Naive thymus-derived CD4-positive, alpha-beta T cell (primary cell): ENCODE data around the gene SLC17A8. TPM values are rescaled to one million over a fixed set of nuclear protein-coding genes. Genes with fewer than 3 reads are reported as not detected.
"Not testable (repeated sequence)": the region's sequence is repeated elsewhere in the genome, so short reads cannot be mapped to it uniquely, and the experiment has no call there.

Experiments
- ATAC-seq: fragments of 150-1000 bp; cut with Tn5 transposase; 2 replicates; pipeline ENCODE4 v1.10.0; 2021; ENCODE audit warnings: mild to moderate bottlenecking, moderate library complexity
- CTCF ChIA-PET: fragments of 350-600 bp; sonication (Branson Sonifier 250); formaldehyde crosslinking; loops from one replicate; lab custom pipeline; 2021; ENCODE audit warnings: antibody characterized with exemption; lab: Charles Lee
- POLR2A ChIA-PET: fragments of 350-600 bp; sonication (Branson Sonifier 250); formaldehyde crosslinking; loops from one replicate; lab custom pipeline; 2021; ENCODE audit warnings: antibody characterized with exemption, inconsistent platforms; lab: Charles Lee
- DNase-seq, 9 donors: peaks; one replicate each; pipeline versions ENCODE4 v3.0.0 to v3.0.0-alpha.2; 2020 to 2022; ENCODE audit warnings: mixed read lengths in 1 of 9
- H3K27ac ChIP-seq: one replicate; pipeline ENCODE4 v1.7.0; 2013; ENCODE audit warnings: mild to moderate bottlenecking, low read depth, low read length, moderate library complexity
- H3K27me3 ChIP-seq, 2 donors: one replicate each; pipeline ENCODE4 v1.7.0; 2013; ENCODE audit warnings: low read length in 2 of 2, mild to moderate bottlenecking in 2 of 2, moderate library complexity in 2 of 2; ENCODE audit not compliant: control insufficient read depth in 2 of 2, insufficient read depth in 2 of 2
- H3K36me3 ChIP-seq, 3 experiments: 1 replicate in 2 of 3; 2 replicates in 1 of 3; pipeline ENCODE4 v1.7.0; 2013; ENCODE audit warnings: low read length in 3 of 3, mild to moderate bottlenecking in 3 of 3, moderate library complexity in 1 of 3; ENCODE audit not compliant: insufficient read depth in 3 of 3, control insufficient read depth in 2 of 3
- H3K4me1 ChIP-seq, 2 donors: one replicate each; pipeline ENCODE4 v1.7.0; 2013; ENCODE audit warnings: low read length in 2 of 2, mild to moderate bottlenecking in 2 of 2, moderate library complexity in 1 of 2; ENCODE audit not compliant: control insufficient read depth in 2 of 2, insufficient read depth in 2 of 2
- H3K4me3 ChIP-seq: 2 replicates; pipeline ENCODE4 v1.7.0; 2013; ENCODE audit warnings: mild to moderate bottlenecking, low read length
- H3K9me3 ChIP-seq, 3 experiments: 1 replicate in 2 of 3; 2 replicates in 1 of 3; pipeline ENCODE4 v1.7.0; 2013; ENCODE audit warnings: low read length in 3 of 3; ENCODE audit not compliant: control insufficient read depth in 2 of 3
- H3K27ac Mint-ChIP-seq, 9 donors: one replicate each; pipeline ENCODE4 v1.8.0; 2020 to 2022; ENCODE audit warnings: mixed read lengths in 9 of 9, mild to moderate bottlenecking in 8 of 9, moderate library complexity in 5 of 9, inconsistent platforms in 2 of 9
- H3K27me3 Mint-ChIP-seq, 5 donors: one replicate each; pipeline ENCODE4 v1.8.0; 2021 to 2022; ENCODE audit warnings: mixed read lengths in 5 of 5, mild to moderate bottlenecking in 1 of 5
- H3K36me3 Mint-ChIP-seq, 5 donors: one replicate each; pipeline ENCODE4 v1.8.0; 2020 to 2022; ENCODE audit warnings: mixed read lengths in 5 of 5, mild to moderate bottlenecking in 3 of 5, inconsistent platforms in 1 of 5
- H3K4me1 Mint-ChIP-seq, 7 donors: one replicate each; pipeline ENCODE4 v1.8.0; 2020 to 2022; ENCODE audit warnings: mixed read lengths in 7 of 7, mild to moderate bottlenecking in 3 of 7, inconsistent platforms in 1 of 7
- H3K4me3 Mint-ChIP-seq, 10 donors: one replicate each; pipeline ENCODE4 v1.8.0; 2020 to 2022; ENCODE audit warnings: mild to moderate bottlenecking in 10 of 10, mixed read lengths in 10 of 10, moderate library complexity in 6 of 10, inconsistent platforms in 2 of 10
- H3K9me3 Mint-ChIP-seq, 11 donors: one replicate each; pipeline ENCODE4 v1.8.0; 2020 to 2022; ENCODE audit warnings: mixed read lengths in 11 of 11, mild to moderate bottlenecking in 4 of 11, inconsistent platforms in 1 of 11, moderate library complexity in 1 of 11
- intact Hi-C, 2 donors: fragments of 100-400 bp; cut with micrococcal nuclease; formaldehyde crosslinking; loops; one replicate each; pipeline ENCODE4 v1.15.1; 2023
- polyA plus RNA-seq, 2 donors: library from polyadenylated mRNA; unstranded; fragments of 300-500 nt; fragmentation: Illumina TruSeq; gene quantifications; one replicate each; pipeline ENCODE4 v1.2.3, GENCODE V29; 2021
- total RNA-seq, 6 experiments: library from RNA in 5 of 6; stranded (reverse) in 5 of 6; gene quantifications; 1 replicate in 5 of 6; 2 replicates in 1 of 6; pipeline ENCODE4 v1.2.3 and lab custom pipeline; 2021 to 2026

The SLC17A8 gene
- total and polyA plus RNA-seq, 7 experiments from 2014 or later = not detected

DNA sequence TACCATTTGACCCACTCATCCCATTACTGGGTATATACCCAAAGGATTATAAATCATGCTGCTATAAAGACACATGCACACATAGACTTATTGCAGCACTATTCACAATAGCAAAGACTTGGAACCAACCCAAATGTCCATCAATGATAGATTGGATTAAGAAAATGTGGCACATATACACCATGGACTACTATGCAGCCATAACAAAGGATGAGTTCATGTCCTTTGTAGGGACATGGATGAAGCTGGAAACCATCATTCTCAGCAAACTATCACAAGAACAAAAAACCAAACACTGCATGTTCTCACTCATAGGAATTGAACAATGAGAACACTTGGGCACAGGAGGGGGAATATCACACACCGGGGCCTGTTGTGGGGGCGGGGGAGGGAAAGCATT lies 14.0 kb upstream of the SLC17A8 start:
- intact Hi-C loops, H3K27me3 ChIP-seq, H3K4me3 Mint-ChIP-seq, H3K4me3 ChIP-seq, ATAC-seq, H3K27ac Mint-ChIP-seq, POLR2A ChIA-PET, H3K27me3 Mint-ChIP-seq, H3K27ac ChIP-seq, H3K9me3 ChIP-seq, H3K4me1 ChIP-seq, H3K36me3 ChIP-seq, H3K9me3 Mint-ChIP-seq, H3K4me1 Mint-ChIP-seq, CTCF ChIA-PET, DNase-seq: not testable (repeated sequence)
- peaks cover 10 to 20% (median 11%) of the 10 kb centered on the region in 5 donors for H3K36me3 Mint-ChIP-seq

DNA sequence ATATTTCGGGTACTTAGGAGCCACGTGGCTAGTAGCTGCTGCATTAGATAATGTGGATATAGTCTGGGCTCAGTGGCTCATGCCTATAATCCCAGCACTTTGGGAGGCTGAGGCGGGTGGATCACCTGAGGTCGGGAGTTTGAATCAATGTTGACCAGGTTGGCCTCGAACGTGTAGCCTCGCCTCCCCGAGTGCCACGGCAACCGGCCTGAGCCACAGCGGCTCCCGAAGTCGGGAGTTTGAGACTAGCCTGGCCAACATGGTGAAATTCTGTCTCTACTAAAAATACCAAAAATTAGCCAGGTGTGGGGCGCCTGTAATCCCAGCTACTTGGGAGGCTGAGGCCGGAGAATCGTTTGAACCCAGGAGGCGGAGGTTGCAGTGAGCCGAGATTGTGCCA lies 12.5 kb upstream of the SLC17A8 start:
- H3K4me3 ChIP-seq, H3K9me3 Mint-ChIP-seq, H3K27me3 ChIP-seq, intact Hi-C loops, H3K4me1 Mint-ChIP-seq, ATAC-seq, H3K4me1 ChIP-seq, H3K9me3 ChIP-seq, H3K36me3 ChIP-seq, H3K27me3 Mint-ChIP-seq, H3K4me3 Mint-ChIP-seq, H3K27ac ChIP-seq, H3K27ac Mint-ChIP-seq, DNase-seq, CTCF ChIA-PET: not testable (repeated sequence)
- H3K36me3 Mint-ChIP-seq = peaks cover 3 to 11% (median 7%) of the 10 kb centered on the region in 5 donors
- POLR2A ChIA-PET = interaction anchor here (0.6 kb wide), 1 partner anchor 1641 kb away, joined by 3 read pairs; no protein-coding TSS in a partner anchor

DNA sequence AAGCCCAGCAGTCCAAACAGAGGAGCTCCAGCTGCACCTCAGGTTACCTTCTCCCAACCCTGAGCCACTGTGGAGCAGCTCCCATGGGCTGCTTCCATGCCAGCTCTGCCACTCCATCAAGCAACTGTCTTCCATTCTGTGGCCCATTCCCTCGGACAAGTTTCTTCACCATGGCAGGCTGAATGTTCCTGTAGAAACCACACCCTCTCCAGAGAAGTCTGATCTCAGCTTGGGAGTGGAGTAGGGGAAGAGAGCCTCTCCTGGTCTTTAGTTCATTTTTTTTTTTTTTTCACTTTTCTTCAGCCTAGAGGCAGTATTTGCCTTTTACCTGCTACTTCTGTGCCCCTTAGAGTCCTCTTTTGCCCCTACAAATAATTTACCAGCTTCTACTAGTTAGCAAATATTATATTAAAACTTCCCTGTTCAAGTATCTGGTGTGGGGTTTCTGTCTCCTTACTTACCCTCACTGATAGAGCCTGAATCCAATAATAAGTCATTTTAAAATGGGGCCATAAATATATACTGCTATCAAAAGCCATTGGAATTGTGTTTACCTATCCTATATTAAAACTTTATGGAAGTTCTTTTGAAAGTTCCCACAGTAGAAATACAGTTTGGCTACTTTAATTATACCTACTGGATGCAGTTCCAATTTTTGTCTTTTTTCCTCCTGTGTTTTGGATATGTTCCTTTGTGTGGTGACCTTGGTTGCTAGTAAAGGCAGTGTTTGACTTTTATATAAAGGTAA lies 11.7 kb upstream of the SLC17A8 start:
- H3K27ac ChIP-seq = no peak overlapping the region
- POLR2A ChIA-PET = no interaction called here
- Mint-ChIP-seq H3K36me3 (peaks cover 3 to 11% (median 5%) of the 10 kb centered on the region in 5 donors), H3K4me3 (no peak overlapping the region), H3K27ac (no peak overlapping the region), H3K4me1 (no peaks in the 10 kb centered on the region), H3K9me3 (peaks cover 0 to 5% (median 0%) of the 10 kb centered on the region in 11 donors), H3K27me3 (no peaks in the 10 kb centered on the region)
- CTCF ChIA-PET = no interaction called here
- DNase-seq (no peak), ATAC-seq (no peak)
- H3K27me3 ChIP-seq = no peaks in the 10 kb centered on the region
- no peaks in the 10 kb centered on the region for H3K9me3 ChIP-seq
- no peaks in the 10 kb centered on the region for H3K4me1 ChIP-seq
- H3K4me3 ChIP-seq = no peak overlapping the region
- no peaks in the 10 kb centered on the region for H3K36me3 ChIP-seq
- intact Hi-C loops = no loop called here

DNA sequence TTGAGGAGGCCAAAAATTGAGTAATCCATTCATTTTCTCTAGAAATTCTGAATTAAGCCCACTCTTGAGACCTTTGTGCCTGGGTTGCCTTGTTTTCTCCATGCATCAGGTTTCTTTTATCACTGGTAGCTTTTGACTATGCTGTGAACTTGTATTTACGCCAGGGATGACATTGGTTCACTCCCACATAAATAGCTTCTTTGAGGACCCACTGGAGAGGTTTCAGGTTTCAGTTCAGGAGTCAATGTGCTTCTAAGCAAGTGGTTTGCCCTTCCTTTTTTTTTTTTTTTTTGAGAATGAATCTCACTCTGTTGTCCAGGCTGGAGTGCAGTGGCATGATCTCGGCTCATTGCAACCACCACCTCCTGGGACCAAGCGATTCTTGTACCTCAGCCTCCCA lies 10.2 kb upstream of the SLC17A8 start:
- DNase-seq (no peak), ATAC-seq (no peak)
- Histone ChIP-seq H3K27me3 (no peaks in the 10 kb centered on the region), H3K4me3 (no peak overlapping the region), H3K4me1 (no peaks in the 10 kb centered on the region), H3K36me3 (no peaks in the 10 kb centered on the region), H3K27ac (no peak overlapping the region), H3K9me3 (no peaks in the 10 kb centered on the region)
- Mint-ChIP-seq H3K27ac (no peak overlapping the region), H3K4me1 (no peaks in the 10 kb centered on the region), H3K36me3 (peaks cover 3 to 7% (median 5%) of the 10 kb centered on the region in 5 donors), H3K4me3 (no peak overlapping the region), H3K9me3 (peaks cover 0 to 5% (median 0%) of the 10 kb centered on the region in 11 donors), H3K27me3 (peaks cover 0 to 4% (median 0%) of the 10 kb centered on the region in 5 donors)
- ChIA-PET POLR2A (no interaction called here), CTCF (no interaction called here)
- intact Hi-C loops = no loop called here

DNA sequence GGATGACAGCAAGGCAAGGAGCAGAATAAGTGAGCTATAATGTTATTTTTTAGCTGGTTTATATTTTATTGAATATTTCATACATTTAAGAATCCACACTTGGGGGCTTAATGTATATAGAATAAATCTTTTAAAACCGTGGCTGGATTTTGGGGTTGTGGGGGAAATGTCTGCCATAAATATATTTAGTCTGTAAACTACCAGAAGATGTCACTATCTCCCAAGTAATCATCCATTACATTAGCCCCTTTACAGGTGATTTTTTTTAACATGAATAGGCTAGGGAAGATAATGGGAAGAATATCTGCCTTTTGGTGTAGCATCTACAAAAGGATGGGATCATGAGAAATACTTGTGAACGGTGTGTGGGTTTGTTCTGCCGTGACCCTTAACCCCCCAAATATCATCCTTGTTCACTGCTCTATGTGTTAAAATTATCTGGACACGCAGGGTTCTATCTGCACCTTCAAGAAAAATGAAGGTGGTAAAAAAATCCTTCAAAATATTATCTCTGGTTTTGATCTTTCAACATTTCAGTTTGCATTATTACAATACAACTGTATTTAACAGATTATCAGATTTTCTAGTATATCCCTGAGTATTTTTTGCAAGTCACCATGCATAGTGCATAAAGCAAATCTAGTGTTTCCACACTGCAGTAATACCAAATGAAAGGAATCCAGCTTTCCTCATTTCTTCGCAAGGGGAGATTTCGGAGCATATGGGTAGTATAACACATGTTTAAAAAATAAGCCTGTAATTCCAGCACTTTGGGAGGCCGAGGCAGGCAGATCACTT lies 8.0 kb upstream of the SLC17A8 start:
- no peak for DNase-seq
- Histone ChIP-seq H3K9me3 (no peaks in the 10 kb centered on the region), H3K27me3 (no peaks in the 10 kb centered on the region), H3K27ac (no peak overlapping the region), H3K36me3 (no peaks in the 10 kb centered on the region), H3K4me1 (no peaks in the 10 kb centered on the region), H3K4me3 (no peak overlapping the region)
- peaks cover 0 to 3% (median 0%) of the 10 kb centered on the region in 11 donors for H3K9me3 Mint-ChIP-seq
- H3K36me3 Mint-ChIP-seq = no peaks in the 10 kb centered on the region
- ChIA-PET POLR2A (no interaction called here), CTCF (no interaction called here)
- intact Hi-C loops = no loop called here
- H3K27ac Mint-ChIP-seq = no peak overlapping the region
- H3K27me3 Mint-ChIP-seq = peaks cover 0 to 15% (median 7%) of the 10 kb centered on the region in 5 donors
- no peak for ATAC-seq
- no peak overlapping the region for H3K4me3 Mint-ChIP-seq
- no peaks in the 10 kb centered on the region for H3K4me1 Mint-ChIP-seq

DNA sequence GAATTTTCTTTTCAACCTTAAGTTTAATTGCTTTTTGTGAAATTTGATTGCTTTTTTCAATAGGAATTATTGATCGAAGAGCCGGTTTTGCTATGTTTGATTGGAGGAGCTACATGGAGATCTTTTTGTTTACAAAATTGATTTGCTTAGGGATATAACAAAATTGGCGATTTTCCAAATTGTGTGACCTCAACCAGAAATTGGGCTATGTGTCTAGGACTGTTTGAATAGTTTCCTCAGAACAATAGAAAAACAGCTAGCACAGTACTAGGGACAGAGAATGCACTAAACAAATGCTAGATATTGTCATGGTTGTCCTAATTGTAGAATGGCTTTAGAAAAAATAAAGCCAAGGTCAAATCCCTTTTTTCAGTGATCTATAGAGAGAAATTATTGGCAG lies 2.4 kb downstream of the SLC17A8 start:
- Histone ChIP-seq H3K9me3 (no peaks in the 10 kb centered on the region), H3K27me3 (no peaks in the 10 kb centered on the region), H3K27ac (no peak overlapping the region), H3K4me1 (no peaks in the 10 kb centered on the region), H3K36me3 (no peaks in the 10 kb centered on the region), H3K4me3 (no peak overlapping the region)
- Mint-ChIP-seq H3K27me3 (peaks cover 34 to 58% (median 41%) of the 10 kb centered on the region in 5 donors), H3K9me3 (no peaks in the 10 kb centered on the region), H3K36me3 (no peaks in the 10 kb centered on the region), H3K27ac (no peak overlapping the region), H3K4me3 (no peak overlapping the region), H3K4me1 (no peaks in the 10 kb centered on the region)
- ChIA-PET POLR2A (no interaction called here), CTCF (no interaction called here)
- ATAC-seq = no peak
- intact Hi-C loops = no loop called here
- no peak for DNase-seq
